ENCODE data around the gene ARHGAP10. TPM values are rescaled to one million over a fixed set of nuclear protein-coding genes. Genes with fewer than 3 reads are reported as not detected.

The ARHGAP10 gene
- total RNA-seq, 2 donors from 2014 or later, result 36.1 to 43.5 TPM

DNA sequence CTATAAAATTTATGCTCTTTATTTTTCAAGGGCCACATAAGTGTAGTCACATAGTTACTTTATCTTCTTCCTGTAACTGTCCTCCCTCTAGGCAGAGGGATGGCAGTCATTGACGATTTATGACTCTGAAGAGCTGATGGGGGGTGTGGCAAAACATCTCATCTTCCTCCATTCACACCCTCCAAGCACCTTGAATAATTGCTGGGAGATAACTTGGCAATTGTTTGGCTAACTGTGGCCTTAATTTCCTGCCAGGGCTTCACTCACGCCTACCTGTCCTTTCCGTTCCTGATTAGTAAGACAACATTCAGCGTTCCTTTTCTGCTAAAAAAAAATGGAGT is 329.2 kb downstream of the ARHGAP10 start:
- Histone ChIP-seq H3K36me3 (peaks cover 9% of the 10 kb centered on the region), H3K9me3 (no peaks in the 10 kb centered on the region), H3K27me3 (no peaks in the 10 kb centered on the region), H3K27ac (peak overlapping the region; percentile 31 to 71), H3K4me3 (no peak overlapping the region), H3K4me1 (peaks cover 0 to 61% of the 10 kb centered on the region in 2 donors)
- no peak for DNase-seq (ENCODE audit: low spot score)
- TF ChIP-seq, protein P1, sequence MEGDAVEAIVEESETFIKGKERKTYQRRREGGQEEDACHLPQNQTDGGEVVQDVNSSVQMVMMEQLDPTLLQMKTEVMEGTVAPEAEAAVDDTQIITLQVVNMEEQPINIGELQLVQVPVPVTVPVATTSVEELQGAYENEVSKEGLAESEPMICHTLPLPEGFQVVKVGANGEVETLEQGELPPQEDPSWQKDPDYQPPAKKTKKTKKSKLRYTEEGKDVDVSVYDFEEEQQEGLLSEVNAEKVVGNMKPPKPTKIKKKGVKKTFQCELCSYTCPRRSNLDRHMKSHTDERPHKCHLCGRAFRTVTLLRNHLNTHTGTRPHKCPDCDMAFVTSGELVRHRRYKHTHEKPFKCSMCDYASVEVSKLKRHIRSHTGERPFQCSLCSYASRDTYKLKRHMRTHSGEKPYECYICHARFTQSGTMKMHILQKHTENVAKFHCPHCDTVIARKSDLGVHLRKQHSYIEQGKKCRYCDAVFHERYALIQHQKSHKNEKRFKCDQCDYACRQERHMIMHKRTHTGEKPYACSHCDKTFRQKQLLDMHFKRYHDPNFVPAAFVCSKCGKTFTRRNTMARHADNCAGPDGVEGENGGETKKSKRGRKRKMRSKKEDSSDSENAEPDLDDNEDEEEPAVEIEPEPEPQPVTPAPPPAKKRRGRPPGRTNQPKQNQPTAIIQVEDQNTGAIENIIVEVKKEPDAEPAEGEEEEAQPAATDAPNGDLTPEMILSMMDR (IDR thresholded peaks at IDR 0.05), result no peak

DNA sequence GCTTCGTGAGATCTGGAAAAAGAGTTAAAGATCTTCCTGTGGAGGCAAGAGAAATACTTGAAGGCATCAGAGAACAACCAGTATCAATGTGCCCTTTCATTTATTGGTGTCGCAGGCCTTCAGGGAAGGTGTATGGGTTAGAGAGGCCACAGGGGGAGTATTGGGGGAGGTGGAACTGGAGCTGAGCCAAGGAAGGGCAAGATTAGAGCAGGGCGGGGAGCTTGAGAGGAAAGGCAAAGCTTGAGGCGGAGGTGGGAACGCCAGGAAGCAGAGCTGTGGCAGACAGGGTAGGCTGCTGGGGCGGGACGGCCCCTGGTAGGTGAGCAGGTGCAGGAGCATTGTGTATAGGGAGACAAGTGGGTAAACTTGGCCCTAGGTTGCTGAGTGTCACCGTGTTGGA is 329.9 kb downstream of the ARHGAP10 start:
- H3K9me3 ChIP-seq, result no peaks in the 10 kb centered on the region
- TF ChIP-seq, protein P1 (IDR thresholded peaks at IDR 0.05), result no peak
- peaks cover 0 to 59% of the 10 kb centered on the region in 2 donors for H3K4me1 ChIP-seq
- no peaks in the 10 kb centered on the region for H3K27me3 ChIP-seq
- peak overlapping the region; percentile 15 to 32 for H3K27ac ChIP-seq
- H3K4me3 ChIP-seq, result no peak overlapping the region
- DNase-seq (ENCODE audit: low spot score), result no peak
- H3K36me3 ChIP-seq, result peaks cover 9% of the 10 kb centered on the region

DNA sequence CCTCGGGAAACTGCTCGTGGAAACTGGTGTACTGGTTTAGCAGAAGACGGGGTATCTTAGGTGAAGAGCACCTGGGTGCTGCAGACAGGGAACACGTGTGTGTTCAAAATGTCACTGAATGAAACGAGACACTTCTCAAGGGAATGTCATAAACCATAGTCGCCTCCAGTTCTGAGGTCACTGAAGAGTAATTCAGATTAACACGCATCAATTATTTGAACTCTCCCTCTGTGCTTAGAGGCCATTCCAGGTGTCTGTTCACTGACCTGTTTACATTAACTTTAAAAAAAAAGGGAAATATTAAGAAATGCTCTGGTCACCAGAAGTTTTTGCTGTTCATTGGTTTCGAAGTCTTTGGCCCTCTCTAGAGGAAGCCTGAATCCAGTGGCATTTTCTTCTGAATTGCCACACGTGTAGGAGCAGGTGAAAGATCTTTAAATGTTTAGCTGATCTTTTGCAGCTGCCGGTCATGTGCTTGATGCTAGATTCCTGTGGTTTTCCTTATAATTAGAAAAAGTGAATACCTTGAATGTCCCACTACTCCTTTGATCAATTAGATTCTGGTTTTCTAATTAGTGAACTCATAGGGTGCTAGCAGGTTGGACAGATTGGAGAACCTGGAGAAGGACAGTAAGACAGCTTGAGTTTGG is 330.5 kb downstream of the ARHGAP10 start:
- Histone ChIP-seq H3K4me3 (no peak overlapping the region), H3K9me3 (no peaks in the 10 kb centered on the region), H3K4me1 (peaks cover 0 to 59% of the 10 kb centered on the region in 2 donors), H3K36me3 (peaks cover 9% of the 10 kb centered on the region), H3K27me3 (no peaks in the 10 kb centered on the region), H3K27ac (peak overlapping the region; percentile 15 to 32)
- TF ChIP-seq, protein P1 (IDR thresholded peaks at IDR 0.05), result no peak
- no peak for DNase-seq (ENCODE audit: low spot score)

DNA sequence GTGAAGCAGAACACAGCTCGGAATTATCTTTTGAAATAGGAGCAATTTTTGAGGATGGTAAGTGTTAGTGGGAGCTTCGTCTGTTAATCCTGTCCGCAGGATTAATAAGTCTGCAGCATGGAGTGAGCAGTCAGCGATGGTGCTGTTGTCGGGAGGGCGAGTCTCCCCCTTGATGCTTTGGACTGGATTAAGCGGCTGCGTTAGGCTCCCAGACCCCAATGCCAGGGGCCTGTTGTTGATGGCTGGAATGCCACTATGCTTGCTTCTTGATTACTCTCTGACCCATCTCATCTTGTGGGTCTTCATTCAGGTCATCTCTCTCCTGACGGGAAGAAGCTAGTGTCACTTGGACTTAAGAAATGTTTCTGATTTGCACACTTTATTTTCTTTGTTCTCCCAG is 332.6 kb downstream of the ARHGAP10 start:
- Histone ChIP-seq H3K27me3 (no peaks in the 10 kb centered on the region), H3K27ac (no peak overlapping the region), H3K9me3 (no peaks in the 10 kb centered on the region), H3K4me3 (no peak overlapping the region), H3K4me1 (peaks cover 0 to 59% of the 10 kb centered on the region in 2 donors), H3K36me3 (peaks cover 9% of the 10 kb centered on the region)
- TF ChIP-seq, protein P1 (IDR thresholded peaks at IDR 0.05), result no peak
- DNase-seq (ENCODE audit: low spot score), result no peak

DNA sequence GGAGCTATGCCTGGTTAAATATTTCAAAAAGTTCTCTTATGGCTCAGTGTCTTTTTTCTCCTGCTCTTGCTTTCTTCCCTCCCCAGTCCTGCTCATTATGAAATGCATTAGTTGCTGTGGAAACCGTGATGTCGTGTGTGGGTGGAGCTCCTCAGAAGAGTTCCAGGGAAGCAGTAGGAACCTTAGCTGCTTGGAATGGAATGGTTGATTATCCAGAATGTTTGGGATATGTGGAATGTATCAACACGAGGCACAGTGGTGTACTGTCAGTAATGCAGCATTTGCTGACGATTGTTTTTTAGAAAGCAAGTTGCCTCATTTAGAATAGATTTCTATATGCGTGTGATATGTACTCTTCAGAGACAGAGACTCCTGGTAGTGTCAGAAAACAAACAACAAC is 333.2 kb downstream of the ARHGAP10 start:
- no peak overlapping the region for H3K4me3 ChIP-seq
- peaks cover 9% of the 10 kb centered on the region for H3K36me3 ChIP-seq
- H3K27me3 ChIP-seq, result no peaks in the 10 kb centered on the region
- DNase-seq (ENCODE audit: low spot score), result no peak
- H3K4me1 ChIP-seq, result peaks cover 0 to 61% of the 10 kb centered on the region in 2 donors
- H3K9me3 ChIP-seq, result no peaks in the 10 kb centered on the region
- TF ChIP-seq, protein P1 (IDR thresholded peaks at IDR 0.05), result no peak
- no peak overlapping the region for H3K27ac ChIP-seq

Data from right atrium auricular region (tissue), 2 donors.